GM23338 (cell line): ENCODE results near the gene FBXO38.

Experiments used
- CTCF ChIP-seq, 2 experiments: fragments of 200-600 bp in 1 of 2; sonication (generic) in 1 of 2; conservative IDR thresholded peaks; 2 replicates each; pipeline versions ENCODE4 v1.5.1 to v1.6.1; 2016 to 2017; ENCODE audit warnings: antibody characterized with exemption in 2 of 2, low read depth in 2 of 2, mild to moderate bottlenecking in 2 of 2, moderate library complexity in 1 of 2
- EZH2 ChIP-seq: fragments of 200-600 bp; sonication (generic); IDR thresholded peaks from one replicate; pipeline ENCODE4 v1.8.0; 2017; ENCODE audit warnings: antibody characterized with exemption, mild to moderate bottlenecking, low read depth; ENCODE audit not compliant: unreplicated experiment

GRCh38 chr5:148342371-148343045 lies 41.2 kb upstream of the FBXO38 start:
- TF ChIP-seq EZH2 (no peak), CTCF (conservative IDR thresholded peaks at IDR 0.05; ENCODE audit: low read depth in 2 of 2) (no peak)
